MCF 10A (cell line): ENCODE results near the gene SPATA3. TPM values are rescaled to one million over a fixed set of nuclear protein-coding genes. Genes with fewer than 3 reads are reported as not detected.

ENCODE experiments used
- BruUV-seq: library from RNA; stranded (reverse); fragments of 400-500 nt; replicated peaks from 2 replicates; lab custom pipeline; 2021; lab: Mats Ljungman, UMichigan
- CTCF ChIA-PET: fragments of 300-600 bp; sonication (Branson Sonifier 250); formaldehyde crosslinking; extraction: SDS; loops from one replicate; lab custom pipeline; 2021; ENCODE audit warnings: antibody characterized with exemption, inconsistent platforms; lab: Yijun Ruan, JAX
- POLR2A ChIA-PET: fragments of 300-600, 350-650 bp; sonication (Branson Sonifier 250); formaldehyde crosslinking; extraction: SDS; loops from one replicate; lab custom pipeline; 2020; ENCODE audit warnings: antibody characterized with exemption, inconsistent platforms; lab: Yijun Ruan, JAX
- DNase-seq: peaks from one replicate; pipeline ENCODE4 v3.0.0-alpha.2; 2018; ENCODE audit not compliant: unreplicated experiment
- H3K27ac Mint-ChIP-seq: one replicate; pipeline ENCODE4 v1.8.0; 2022; ENCODE audit warnings: mild to moderate bottlenecking, low read depth, mixed read lengths; ENCODE audit not compliant: unreplicated experiment
- H3K27me3 Mint-ChIP-seq: one replicate; pipeline ENCODE4 v1.8.0; 2022; ENCODE audit warnings: mixed read lengths; ENCODE audit not compliant: insufficient read depth, unreplicated experiment
- H3K36me3 Mint-ChIP-seq: one replicate; pipeline ENCODE4 v1.8.0; 2022; ENCODE audit warnings: mild to moderate bottlenecking, moderate library complexity, mixed read lengths; ENCODE audit not compliant: insufficient read depth, unreplicated experiment
- H3K4me1 Mint-ChIP-seq: one replicate; pipeline ENCODE4 v1.8.0; 2022; ENCODE audit warnings: mixed read lengths; ENCODE audit not compliant: insufficient read depth, unreplicated experiment
- H3K4me3 Mint-ChIP-seq: one replicate; pipeline ENCODE4 v1.8.0; 2022; ENCODE audit warnings: mild to moderate bottlenecking, moderate library complexity, mixed read lengths; ENCODE audit not compliant: unreplicated experiment
- H3K9me3 Mint-ChIP-seq: one replicate; pipeline ENCODE4 v1.8.0; 2022; ENCODE audit warnings: mixed read lengths; ENCODE audit not compliant: unreplicated experiment
- CTCF ChIP-seq: fragments of 200-600 bp; IDR thresholded peaks from one replicate; pipeline ENCODE4 v1.8.0; 2022; ENCODE audit warnings: antibody characterized with exemption, mild to moderate bottlenecking; ENCODE audit not compliant: unreplicated experiment
- intact Hi-C: fragments of 100-400 bp; cut with micrococcal nuclease; formaldehyde crosslinking; loops from 2 replicates; pipeline ENCODE4 v1.14.1; 2022
- total RNA-seq: library from RNA; stranded (reverse); gene quantifications from 2 replicates; pipeline ENCODE4 v1.2.3, GENCODE V29; 2022

Gene SPATA3
- total RNA-seq, 1 experiment from 2014 or later = not detected

- H3K36me3 Mint-ChIP-seq = no peaks in the 10 kb centered on the region
- CTCF ChIA-PET = interaction anchor here (0.5 to 7.3 kb wide), 16 partner anchors 10 to 167 kb away, joined by 3 to 93 read pairs (median 6); partner anchors contain the start of genes GPR55 and SPATA3
- TF ChIP-seq CTCF = no peak
- POLR2A ChIA-PET = interaction anchor here (0.7 to 1.3 kb wide), 5 partner anchors 91 to 162 kb away, joined by 3 to 9 read pairs (median 3); partner anchors contain the start of gene ITM2C
- DNase-seq = no peak
- no peaks in the 10 kb centered on the region for H3K9me3 Mint-ChIP-seq
- peak overlapping the region; percentile 65 for H3K4me3 Mint-ChIP-seq
- H3K4me1 Mint-ChIP-seq = no peaks in the 10 kb centered on the region
- no TSS peak for BruUV-seq
- no peaks in the 10 kb centered on the region for H3K27me3 Mint-ChIP-seq
- H3K27ac Mint-ChIP-seq = no peak overlapping the region
- intact Hi-C loops = loop anchor here (1.0 kb wide), 3 partner anchors 84 to 162 kb away; no protein-coding TSS in a partner anchor
These were observed 9.3 kb upstream of the SPATA3 start for GRCh38 chr2:230986520-230987136.

GRCh38 chr2:230987137-230988020 is 8.5 kb upstream of the SPATA3 start:
- ChIA-PET POLR2A (interaction anchor here (0.7 to 1.3 kb wide), 6 partner anchors 71 to 163 kb away, joined by 3 to 9 read pairs (median 3); partner anchors contain the start of gene ITM2C), CTCF (interaction anchor here (0.5 to 7.3 kb wide), 29 partner anchors 9 to 1728 kb away, joined by 3 to 93 read pairs (median 4); partner anchors contain the start of genes GPR55 and SPATA3)
- H3K27ac Mint-ChIP-seq = no peak overlapping the region
- H3K9me3 Mint-ChIP-seq = no peaks in the 10 kb centered on the region
- peak; percentile 77 for DNase-seq
- peak overlapping the region; percentile 65 for H3K4me3 Mint-ChIP-seq
- H3K4me1 Mint-ChIP-seq = no peaks in the 10 kb centered on the region
- no peaks in the 10 kb centered on the region for H3K27me3 Mint-ChIP-seq
- H3K36me3 Mint-ChIP-seq = no peaks in the 10 kb centered on the region
- no TSS peak for BruUV-seq
- TF ChIP-seq CTCF = peak; percentile 93
- intact Hi-C loops = loop anchor here (1.0 kb wide), 3 partner anchors 85 to 163 kb away; no protein-coding TSS in a partner anchor

GRCh38 chr2:230989731-230990130 is 6.2 kb upstream of the SPATA3 start:
- Mint-ChIP-seq H3K27ac (no peak overlapping the region), H3K4me3 (no peak overlapping the region), H3K36me3 (no peaks in the 10 kb centered on the region), H3K27me3 (peaks cover 13% of the 10 kb centered on the region), H3K4me1 (no peaks in the 10 kb centered on the region), H3K9me3 (no peaks in the 10 kb centered on the region)
- intact Hi-C loops = no loop called here
- no peak for DNase-seq
- CTCF ChIA-PET = interaction anchor here (1.1 to 7.3 kb wide), 2 partner anchors 17 to 166 kb away, joined by 3 to 76 read pairs; no protein-coding TSS in a partner anchor
- POLR2A ChIA-PET = no interaction called here
- TF ChIP-seq CTCF = no peak
- BruUV-seq = no TSS peak
